HEK293 (cell line): ENCODE measurements around the gene SLITRK3.
A peak's percentile ranks its signal among the peaks of the same experiment; 100 is the strongest.

ENCODE experiments used
- CTCF ChIA-PET: fragments of 350-600 bp; formaldehyde crosslinking; extraction: SDS; loops from one replicate; lab custom pipeline; 2021; ENCODE audit warnings: antibody characterized with exemption; lab: Yijun Ruan, JAX
- POLR2A ChIA-PET: fragments of 300-600 bp; formaldehyde crosslinking; extraction: SDS; loops from one replicate; lab custom pipeline; 2020; ENCODE audit warnings: antibody characterized with exemption, inconsistent platforms; lab: Yijun Ruan, JAX
- H3K27ac ChIP-seq: fragments of 200-500 bp; sonication (Bioruptor generic); 2 replicates; pipeline ENCODE4 v1.5.1; 2014; ENCODE audit warnings: low read depth, low read length, control low read depth, inconsistent platforms; ENCODE audit errors: extremely low read depth
- H3K36me3 ChIP-seq, 2 experiments: fragments of 200-500 bp in 1 of 2; sonication (Bioruptor generic) in 1 of 2; 1 replicate in 1 of 2; 2 replicates in 1 of 2; pipeline ENCODE4 v1.5.1; 2014 to 2017; ENCODE audit warnings: inconsistent platforms in 2 of 2, low read length in 2 of 2; ENCODE audit not compliant: control insufficient read depth in 2 of 2, insufficient read depth in 1 of 2
- H3K4me1 ChIP-seq: fragments of 200-500 bp; sonication (Bioruptor generic); 2 replicates; pipeline ENCODE4 v1.5.1; 2014; ENCODE audit warnings: mild to moderate bottlenecking, low read length, inconsistent platforms; ENCODE audit not compliant: control insufficient read depth, insufficient read depth
- H3K4me3 ChIP-seq: 2 replicates; pipeline ENCODE4 v1.5.1; 2011; ENCODE audit warnings: low read depth, mild to moderate bottlenecking, control low read depth, low read length, moderate library complexity
- H3K9me3 ChIP-seq: fragments of 200-500 bp; sonication (Bioruptor generic); 2 replicates; pipeline ENCODE4 v1.5.1; 2014; ENCODE audit warnings: low read depth, low read length, inconsistent platforms; ENCODE audit not compliant: control insufficient read depth, insufficient read depth
- FEZF1 ChIP-seq: fragments of 450-650 bp; formaldehyde crosslinking; IDR thresholded peaks from 2 replicates; pipeline ENCODE4 v1.5.1; 2016; ENCODE audit warnings: missing biosample characterization, missing genetic modification characterization
- KLF1 ChIP-seq: fragments of 450-650 bp; formaldehyde crosslinking; IDR thresholded peaks from 2 replicates; pipeline ENCODE4 v1.5.1; 2016; ENCODE audit warnings: missing biosample characterization, missing genetic modification characterization
- MZF1 ChIP-seq: fragments of 450-650 bp; formaldehyde crosslinking; IDR thresholded peaks from 2 replicates; pipeline ENCODE4 v1.5.1; 2017; ENCODE audit warnings: missing biosample characterization, missing genetic modification characterization, borderline replicate concordance
- OSR2 ChIP-seq: fragments of 450-650 bp; formaldehyde crosslinking; IDR thresholded peaks from 2 replicates; pipeline ENCODE4 v1.5.1; 2016; ENCODE audit warnings: missing biosample characterization, missing genetic modification characterization
- REPIN1 ChIP-seq: fragments of 450-650 bp; formaldehyde crosslinking; IDR thresholded peaks from 2 replicates; pipeline ENCODE4 v1.5.1; 2017; ENCODE audit warnings: missing biosample characterization, missing genetic modification characterization, low read depth
- ZBTB20 ChIP-seq: fragments of 450-650 bp; formaldehyde crosslinking; IDR thresholded peaks from 2 replicates; pipeline ENCODE4 v1.5.1; 2016; ENCODE audit warnings: missing biosample characterization, missing genetic modification characterization
- ZBTB8A ChIP-seq: fragments of 450-650 bp; formaldehyde crosslinking; IDR thresholded peaks from 2 replicates; pipeline ENCODE4 v1.5.1; 2016; ENCODE audit warnings: missing biosample characterization, missing genetic modification characterization
- ZFP3 ChIP-seq: fragments of 450-650 bp; formaldehyde crosslinking; IDR thresholded peaks from 2 replicates; pipeline ENCODE4 v1.5.1; 2016; ENCODE audit warnings: low read depth, missing biosample characterization, missing genetic modification characterization
- ZFP37 ChIP-seq: fragments of 450-650 bp; formaldehyde crosslinking; IDR thresholded peaks from 2 replicates; pipeline ENCODE4 v1.5.1; 2016; ENCODE audit warnings: missing biosample characterization, missing genetic modification characterization
- ZNF121 ChIP-seq: fragments of 450-650 bp; formaldehyde crosslinking; IDR thresholded peaks from 2 replicates; pipeline ENCODE4 v1.5.1; 2016; ENCODE audit warnings: missing biosample characterization, missing genetic modification characterization
- ZNF146 ChIP-seq: fragments of 450-650 bp; formaldehyde crosslinking; IDR thresholded peaks from 2 replicates; pipeline ENCODE4 v1.5.1; 2016; ENCODE audit warnings: missing biosample characterization, missing genetic modification characterization
- ZNF157 ChIP-seq: fragments of 450-650 bp; formaldehyde crosslinking; IDR thresholded peaks from 2 replicates; pipeline ENCODE4 v1.5.1; 2016; ENCODE audit warnings: missing biosample characterization, missing genetic modification characterization
- ZNF214 ChIP-seq: fragments of 450-650 bp; formaldehyde crosslinking; IDR thresholded peaks from 2 replicates; pipeline ENCODE4 v1.5.1; 2017; ENCODE audit warnings: missing biosample characterization, mild to moderate bottlenecking, missing genetic modification characterization, borderline replicate concordance
- ZNF404 ChIP-seq: fragments of 450-650 bp; formaldehyde crosslinking; IDR thresholded peaks from 2 replicates; pipeline ENCODE4 v1.5.1; 2017; ENCODE audit warnings: missing biosample characterization, missing genetic modification characterization
- ZNF423 ChIP-seq: fragments of 450-650 bp; formaldehyde crosslinking; IDR thresholded peaks from 2 replicates; pipeline ENCODE4 v1.5.1; 2016; ENCODE audit warnings: missing biosample characterization, missing genetic modification characterization
- ZNF426 ChIP-seq: fragments of 450-650 bp; formaldehyde crosslinking; IDR thresholded peaks from 2 replicates; pipeline ENCODE4 v1.5.1; 2017; ENCODE audit warnings: missing biosample characterization, missing genetic modification characterization, mild to moderate bottlenecking, inconsistent platforms, moderate library complexity
- ZNF433 ChIP-seq: fragments of 450-650 bp; formaldehyde crosslinking; IDR thresholded peaks from 2 replicates; pipeline ENCODE4 v1.5.1; 2016; ENCODE audit warnings: missing biosample characterization, missing genetic modification characterization, low read depth
- ZNF510 ChIP-seq: fragments of 450-650 bp; formaldehyde crosslinking; IDR thresholded peaks from 2 replicates; pipeline ENCODE4 v1.5.1; 2018; ENCODE audit warnings: mild to moderate bottlenecking, missing genetic modification characterization, missing biosample characterization; ENCODE audit not compliant: insufficient replicate concordance
- ZNF514 ChIP-seq: fragments of 450-650 bp; formaldehyde crosslinking; IDR thresholded peaks from 2 replicates; pipeline ENCODE4 v1.5.1; 2016; ENCODE audit warnings: missing biosample characterization, missing genetic modification characterization
- ZNF529 ChIP-seq: fragments of 450-650 bp; formaldehyde crosslinking; IDR thresholded peaks from 2 replicates; pipeline ENCODE4 v1.5.1; 2017; ENCODE audit warnings: missing genetic modification characterization, missing biosample characterization; ENCODE audit not compliant: insufficient replicate concordance
- ZNF555 ChIP-seq: fragments of 450-650 bp; formaldehyde crosslinking; conservative IDR thresholded peaks from 2 replicates; pipeline ENCODE4 v1.5.1; 2017; ENCODE audit warnings: missing biosample characterization, mild to moderate bottlenecking, missing genetic modification characterization, inconsistent platforms
- ZNF660 ChIP-seq: fragments of 450-650 bp; IDR thresholded peaks from 2 replicates; pipeline ENCODE4 v1.5.1; 2018; ENCODE audit warnings: missing biosample characterization, mild to moderate bottlenecking, missing genetic modification characterization
- ZNF677 ChIP-seq: fragments of 450-650 bp; IDR thresholded peaks from 2 replicates; pipeline ENCODE4 v1.5.0; 2018; ENCODE audit warnings: missing biosample characterization, mild to moderate bottlenecking, missing genetic modification characterization, moderate library complexity
- ZNF707 ChIP-seq: fragments of 450-650 bp; formaldehyde crosslinking; IDR thresholded peaks from 2 replicates; pipeline ENCODE4 v1.5.1; 2016; ENCODE audit warnings: missing biosample characterization, missing genetic modification characterization
- ZNF837 ChIP-seq: fragments of 450-650 bp; formaldehyde crosslinking; IDR thresholded peaks from 2 replicates; pipeline ENCODE4 v1.5.1; 2016; ENCODE audit warnings: missing biosample characterization, missing genetic modification characterization
- ZSCAN16 ChIP-seq: fragments of 450-650 bp; formaldehyde crosslinking; IDR thresholded peaks from 2 replicates; pipeline ENCODE4 v1.5.1; 2016; ENCODE audit warnings: missing biosample characterization, missing genetic modification characterization
- ZSCAN23 ChIP-seq: fragments of 450-650 bp; formaldehyde crosslinking; IDR thresholded peaks from 2 replicates; pipeline ENCODE4 v1.5.1; 2016; ENCODE audit warnings: missing biosample characterization, missing genetic modification characterization
- TF ChIP-seq, protein P1 (sequence below): fragments of 450-650 bp; formaldehyde crosslinking; IDR thresholded peaks from 2 replicates; pipeline ENCODE4 v1.5.1; 2017; ENCODE audit warnings: missing biosample characterization, mild to moderate bottlenecking, missing genetic modification characterization, moderate library complexity
- TF ChIP-seq, protein P2 (sequence below): fragments of 450-650 bp; formaldehyde crosslinking; IDR thresholded peaks from 2 replicates; pipeline ENCODE4 v1.5.1; 2016; ENCODE audit warnings: missing biosample characterization, missing genetic modification characterization
- TF ChIP-seq, protein P3 (sequence below): fragments of 450-650 bp; formaldehyde crosslinking; conservative IDR thresholded peaks from 2 replicates; pipeline ENCODE4 v1.5.1; 2016; ENCODE audit warnings: low read depth, missing biosample characterization, missing genetic modification characterization
- TF ChIP-seq, protein P4 (sequence below): fragments of 450-650 bp; formaldehyde crosslinking; optimal IDR thresholded peaks from 2 replicates; pipeline ENCODE3; 2016; ENCODE audit warnings: missing biosample characterization, mild to moderate bottlenecking, missing genetic modification characterization

Gene SLITRK3

DNA sequence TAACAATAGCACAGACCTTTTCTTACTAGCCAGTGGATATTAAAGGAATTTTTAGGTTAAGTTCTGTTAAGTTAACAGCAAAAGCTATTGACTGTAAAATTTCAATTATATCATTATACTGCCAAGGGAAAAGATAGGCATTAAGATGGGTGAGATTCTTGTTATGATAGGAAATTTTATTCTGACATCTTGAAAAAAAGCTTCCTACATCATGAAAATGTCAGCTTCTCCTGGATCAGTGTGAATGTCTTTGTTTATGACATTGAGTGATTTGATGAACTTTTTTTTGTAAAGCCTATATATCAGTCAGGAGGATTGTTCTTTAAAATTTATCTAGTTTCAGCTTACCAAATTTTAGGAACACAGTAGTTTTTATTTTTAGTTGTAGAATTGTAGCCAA lies 47.4 kb upstream of the SLITRK3 start (continued):
- TF ChIP-seq ZNF214 (no peak), ZNF677 (no peak), ZSCAN23 (tag by site-specific recombination) (no peak), ZNF121 (tag by site-specific recombination) (no peak), FEZF1 (tag by site-specific recombination) (no peak), ZNF157 (tag by site-specific recombination) (no peak)
- TF ChIP-seq, protein P1, sequence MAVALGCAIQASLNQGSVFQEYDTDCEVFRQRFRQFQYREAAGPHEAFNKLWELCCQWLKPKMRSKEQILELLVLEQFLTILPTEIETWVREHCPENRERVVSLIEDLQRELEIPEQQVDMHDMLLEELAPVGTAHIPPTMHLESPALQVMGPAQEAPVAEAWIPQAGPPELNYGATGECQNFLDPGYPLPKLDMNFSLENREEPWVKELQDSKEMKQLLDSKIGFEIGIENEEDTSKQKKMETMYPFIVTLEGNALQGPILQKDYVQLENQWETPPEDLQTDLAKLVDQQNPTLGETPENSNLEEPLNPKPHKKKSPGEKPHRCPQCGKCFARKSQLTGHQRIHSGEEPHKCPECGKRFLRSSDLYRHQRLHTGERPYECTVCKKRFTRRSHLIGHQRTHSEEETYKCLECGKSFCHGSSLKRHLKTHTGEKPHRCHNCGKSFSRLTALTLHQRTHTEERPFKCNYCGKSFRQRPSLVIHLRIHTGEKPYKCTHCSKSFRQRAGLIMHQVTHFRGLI: no peak

DNA sequence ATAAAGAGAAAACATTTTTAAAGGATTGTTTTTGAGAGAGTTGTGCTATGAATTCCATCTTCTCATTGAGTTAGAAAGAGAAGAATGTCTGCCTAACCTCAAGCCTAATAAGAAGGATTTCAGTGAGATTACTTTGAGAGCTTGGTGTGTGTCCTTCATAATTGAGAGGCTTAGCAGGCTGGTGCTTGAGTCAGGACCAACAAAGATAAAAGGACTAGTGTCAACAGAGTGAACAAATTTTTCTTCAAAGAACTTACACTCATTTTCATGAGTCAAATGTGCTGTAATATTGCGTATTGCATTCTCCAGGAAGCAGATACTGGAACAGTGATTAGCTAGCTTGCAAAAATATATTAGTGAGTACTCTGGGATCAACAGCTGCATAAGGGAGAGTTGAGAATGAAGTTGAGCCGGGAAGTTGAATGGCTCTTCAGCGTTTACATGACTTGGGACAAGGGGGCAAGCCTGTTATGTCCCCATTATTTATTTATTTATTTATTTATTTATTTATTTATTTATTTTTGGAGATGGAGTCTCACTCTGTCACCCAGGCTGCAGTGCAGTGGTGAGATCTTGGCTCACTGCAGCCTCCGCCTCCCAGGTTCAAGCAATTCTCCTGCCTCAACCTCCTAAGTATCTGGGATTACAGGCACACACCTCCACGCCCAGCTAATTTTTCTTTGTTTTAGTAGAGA lies 37.5 kb upstream of the SLITRK3 start:
- POLR2A ChIA-PET: no interaction called here
- TF ChIP-seq ZNF677: no peak
- no peak for TF ChIP-seq ZFP3 (tag by site-specific recombination)
- no peak for TF ChIP-seq ZNF707 (tag by site-specific recombination)
- no peak for TF ChIP-seq ZNF529 (tag by site-specific recombination)
- TF ChIP-seq ZNF555 (tag by site-specific recombination): peak; percentile 42; the same call in 1 of the 2 replicates
- no peak for TF ChIP-seq KLF1 (tag by site-specific recombination)
- no peak for TF ChIP-seq ZSCAN16 (tag by site-specific recombination)
- no peak for TF ChIP-seq MZF1 (tag by site-specific recombination)
- no peak for TF ChIP-seq ZNF660 (tag by site-specific recombination)
- no peak for TF ChIP-seq ZNF146 (tag by site-specific recombination)
- TF ChIP-seq, protein P2, sequence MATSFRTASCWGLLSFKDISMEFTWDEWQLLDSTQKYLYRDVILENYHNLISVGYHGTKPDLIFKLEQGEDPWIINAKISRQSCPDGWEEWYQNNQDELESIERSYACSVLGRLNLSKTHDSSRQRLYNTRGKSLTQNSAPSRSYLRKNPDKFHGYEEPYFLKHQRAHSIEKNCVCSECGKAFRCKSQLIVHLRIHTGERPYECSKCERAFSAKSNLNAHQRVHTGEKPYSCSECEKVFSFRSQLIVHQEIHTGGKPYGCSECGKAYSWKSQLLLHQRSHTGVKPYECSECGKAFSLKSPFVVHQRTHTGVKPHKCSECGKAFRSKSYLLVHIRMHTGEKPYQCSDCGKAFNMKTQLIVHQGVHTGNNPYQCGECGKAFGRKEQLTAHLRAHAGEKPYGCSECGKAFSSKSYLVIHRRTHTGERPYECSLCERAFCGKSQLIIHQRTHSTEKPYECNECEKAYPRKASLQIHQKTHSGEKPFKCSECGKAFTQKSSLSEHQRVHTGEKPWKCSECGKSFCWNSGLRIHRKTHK (tag by site-specific recombination): no peak
- no peak for TF ChIP-seq ZNF423 (tag by site-specific recombination)
- no peak for TF ChIP-seq ZFP37 (tag by site-specific recombination)
- TF ChIP-seq, protein P3, sequence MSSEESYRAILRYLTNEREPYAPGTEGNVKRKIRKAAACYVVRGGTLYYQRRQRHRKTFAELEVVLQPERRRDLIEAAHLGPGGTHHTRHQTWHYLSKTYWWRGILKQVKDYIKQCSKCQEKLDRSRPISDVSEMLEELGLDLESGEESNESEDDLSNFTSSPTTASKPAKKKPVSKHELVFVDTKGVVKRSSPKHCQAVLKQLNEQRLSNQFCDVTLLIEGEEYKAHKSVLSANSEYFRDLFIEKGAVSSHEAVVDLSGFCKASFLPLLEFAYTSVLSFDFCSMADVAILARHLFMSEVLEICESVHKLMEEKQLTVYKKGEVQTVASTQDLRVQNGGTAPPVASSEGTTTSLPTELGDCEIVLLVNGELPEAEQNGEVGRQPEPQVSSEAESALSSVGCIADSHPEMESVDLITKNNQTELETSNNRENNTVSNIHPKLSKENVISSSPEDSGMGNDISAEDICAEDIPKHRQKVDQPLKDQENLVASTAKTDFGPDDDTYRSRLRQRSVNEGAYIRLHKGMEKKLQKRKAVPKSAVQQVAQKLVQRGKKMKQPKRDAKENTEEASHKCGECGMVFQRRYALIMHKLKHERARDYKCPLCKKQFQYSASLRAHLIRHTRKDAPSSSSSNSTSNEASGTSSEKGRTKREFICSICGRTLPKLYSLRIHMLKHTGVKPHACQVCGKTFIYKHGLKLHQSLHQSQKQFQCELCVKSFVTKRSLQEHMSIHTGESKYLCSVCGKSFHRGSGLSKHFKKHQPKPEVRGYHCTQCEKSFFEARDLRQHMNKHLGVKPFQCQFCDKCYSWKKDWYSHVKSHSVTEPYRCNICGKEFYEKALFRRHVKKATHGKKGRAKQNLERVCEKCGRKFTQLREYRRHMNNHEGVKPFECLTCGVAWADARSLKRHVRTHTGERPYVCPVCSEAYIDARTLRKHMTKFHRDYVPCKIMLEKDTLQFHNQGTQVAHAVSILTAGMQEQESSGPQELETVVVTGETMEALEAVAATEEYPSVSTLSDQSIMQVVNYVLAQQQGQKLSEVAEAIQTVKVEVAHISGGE (tag by site-specific recombination): peak; percentile 52
- TF ChIP-seq ZNF404 (tag by site-specific recombination): no peak
- no peak for TF ChIP-seq ZBTB20
- TF ChIP-seq ZNF514 (tag by site-specific recombination): no peak
- 0 out of 2 replicates have a peak, but pooled peaks have one; percentile 35 for TF ChIP-seq ZBTB8A (tag by site-specific recombination)
- no peak for TF ChIP-seq ZNF510
- TF ChIP-seq OSR2 (tag by site-specific recombination): no peak
- TF ChIP-seq, protein P4, sequence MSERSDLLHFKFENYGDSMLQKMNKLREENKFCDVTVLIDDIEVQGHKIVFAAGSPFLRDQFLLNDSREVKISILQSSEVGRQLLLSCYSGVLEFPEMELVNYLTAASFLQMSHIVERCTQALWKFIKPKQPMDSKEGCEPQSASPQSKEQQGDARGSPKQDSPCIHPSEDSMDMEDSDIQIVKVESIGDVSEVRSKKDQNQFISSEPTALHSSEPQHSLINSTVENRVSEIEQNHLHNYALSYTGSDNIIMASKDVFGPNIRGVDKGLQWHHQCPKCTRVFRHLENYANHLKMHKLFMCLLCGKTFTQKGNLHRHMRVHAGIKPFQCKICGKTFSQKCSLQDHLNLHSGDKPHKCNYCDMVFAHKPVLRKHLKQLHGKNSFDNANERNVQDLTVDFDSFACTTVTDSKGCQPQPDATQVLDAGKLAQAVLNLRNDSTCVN (tag by site-specific recombination): no peak
- peak; percentile 71; the same call in 1 of the 2 replicates for TF ChIP-seq ZNF433 (tag by site-specific recombination)
- no peak for TF ChIP-seq REPIN1 (tag by site-specific recombination)
- TF ChIP-seq ZSCAN23 (tag by site-specific recombination): no peak
- peak; percentile 56 for TF ChIP-seq ZNF426 (tag by site-specific recombination)
- no peak for TF ChIP-seq ZNF837 (tag by site-specific recombination)

More for the DNA sequence above, 37.5 kb upstream of the SLITRK3 start:
- Histone ChIP-seq H3K27ac (no peak overlapping the region), H3K4me1 (no peaks in the 10 kb centered on the region), H3K36me3 (no peaks in the 10 kb centered on the region), H3K9me3 (no peaks in the 10 kb centered on the region), H3K4me3 (no peak overlapping the region)
- CTCF ChIA-PET: interaction anchor here (0.5 to 0.6 kb wide), 2 partner anchors 150 to 1709 kb away, joined by 3 to 5 read pairs; no protein-coding TSS in a partner anchor
